SU-DHL-6 (cell line): ENCODE data around the gene SLC41A1.

Experiments
- H2AFZ ChIP-seq: fragments of 200-600 bp; sonication (generic); 2 replicates; pipeline ENCODE4 v1.6.1; 2014; ENCODE audit warnings: low read depth, mild to moderate bottlenecking, moderate library complexity, mixed read lengths, antibody characterized with exemption, low read length; ENCODE audit not compliant: severe bottlenecking
- H3F3A ChIP-seq: fragments of 200-600 bp; shearing (Covaris generic); 2 replicates; pipeline ENCODE4 v1.6.0; 2016; ENCODE audit warnings: antibody characterized with exemption, mild to moderate bottlenecking; ENCODE audit not compliant: insufficient read depth
- H3K27ac ChIP-seq: fragments of 200-600 bp; sonication (generic); 2 replicates; pipeline ENCODE4 v1.5.1; 2016; ENCODE audit warnings: low read depth, mild to moderate bottlenecking, low read length, moderate library complexity, mixed read lengths
- H3K27me3 ChIP-seq: fragments of 200-600 bp; sonication (generic), shearing (Covaris generic); 2 replicates; pipeline ENCODE4 v1.6.0; 2014; ENCODE audit warnings: mild to moderate bottlenecking, low read length
- H3K36me3 ChIP-seq: fragments of 200-600 bp; sonication (generic); 2 replicates; pipeline ENCODE4 v1.6.1; 2014; ENCODE audit warnings: mild to moderate bottlenecking, low read length, mixed read lengths
- H3K4me2 ChIP-seq: fragments of 300-600, 200-600 bp; shearing (Covaris generic), sonication (generic); 2 replicates; pipeline ENCODE4 v1.6.0; 2014; ENCODE audit warnings: low read length, low read depth, mild to moderate bottlenecking; ENCODE audit not compliant: poor library complexity, severe bottlenecking
- H3K4me3 ChIP-seq: fragments of 200-600 bp; sonication (generic); 2 replicates; pipeline ENCODE4 v1.5.1; 2014; ENCODE audit warnings: antibody characterized with exemption, low read length, mild to moderate bottlenecking, mixed read lengths; ENCODE audit not compliant: insufficient read depth, poor library complexity, severe bottlenecking
- H3K79me2 ChIP-seq: fragments of 200-600 bp; sonication (generic); 2 replicates; pipeline ENCODE4 v1.6.1; 2014; ENCODE audit warnings: mild to moderate bottlenecking, low read length, moderate library complexity; ENCODE audit not compliant: insufficient read depth
- H3K9ac ChIP-seq: fragments of 200-600 bp; sonication (generic); 2 replicates; pipeline ENCODE4 v1.7.0; 2014; ENCODE audit warnings: mild to moderate bottlenecking, low read length
- H3K9me2 ChIP-seq: fragments of 200-600 bp; sonication (generic); replicated peaks from 2 replicates; pipeline ENCODE4 v1.6.1; 2014; ENCODE audit warnings: low read length; ENCODE audit not compliant: insufficient read depth
- H3K9me3 ChIP-seq: fragments of 200-600 bp; sonication (generic); 2 replicates; pipeline ENCODE4 v1.6.1; 2014; ENCODE audit warnings: low read length, mixed read lengths; ENCODE audit not compliant: insufficient read depth
- H4K20me1 ChIP-seq: fragments of 200-600 bp; sonication (generic); 2 replicates; pipeline ENCODE4 v1.6.1; 2014; ENCODE audit warnings: low read depth, mild to moderate bottlenecking, antibody characterized with exemption, low read length, moderate library complexity, mixed read lengths
- CTCF ChIP-seq: fragments of 200-600 bp; sonication (generic); IDR thresholded peaks from one replicate; pipeline ENCODE4 v1.5.1; 2017; ENCODE audit warnings: antibody characterized with exemption, mild to moderate bottlenecking, low read length, moderate library complexity; ENCODE audit not compliant: insufficient read depth, poor library complexity, severe bottlenecking
- EZH2phosphoT487 ChIP-seq: fragments of 200-600 bp; sonication (generic), shearing (Covaris generic); conservative IDR thresholded peaks from 2 replicates; pipeline ENCODE4 v1.6.1; 2018; ENCODE audit warnings: mild to moderate bottlenecking, antibody characterized with exemption, low read length, moderate library complexity, mixed read lengths

The SLC41A1 gene

DNA sequence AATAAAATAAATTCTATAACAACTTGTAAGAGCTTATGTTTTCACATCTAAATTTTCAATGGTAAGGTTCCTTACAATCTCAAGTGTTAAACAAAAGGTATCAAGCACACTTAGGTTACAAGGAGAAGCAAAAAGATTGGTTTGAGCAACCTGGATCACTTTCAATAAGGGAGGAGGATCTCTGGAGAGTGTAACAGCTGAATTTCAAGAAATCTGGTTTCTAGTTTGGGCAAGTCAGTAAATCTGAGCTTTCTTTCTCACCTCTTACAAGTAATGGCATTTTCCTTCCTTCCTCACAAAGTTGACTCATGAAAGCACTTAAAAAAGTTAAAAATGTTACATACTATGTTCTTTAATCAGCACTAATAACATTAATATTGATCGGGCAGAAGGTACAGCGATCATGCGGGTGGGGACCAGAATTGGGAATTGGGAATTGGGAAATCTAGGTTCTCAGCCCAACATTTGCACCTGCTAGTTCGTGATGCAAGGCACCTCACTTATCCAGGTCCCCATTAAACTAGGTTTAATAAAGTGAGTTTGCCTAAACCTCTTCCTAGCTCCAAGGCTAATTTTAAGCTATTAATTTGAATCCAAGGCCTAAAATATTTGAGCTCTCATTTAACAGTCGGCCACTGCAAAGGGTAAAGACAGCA is 66.1 kb downstream of the SLC41A1 start:
- peaks cover 21% of the 10 kb centered on the region for H3K36me3 ChIP-seq
- H3K27ac ChIP-seq, result peak overlapping the region; percentile 40
- peaks cover 81% of the 10 kb centered on the region for H3K79me2 ChIP-seq
- H3K9me3 ChIP-seq, result no peaks in the 10 kb centered on the region
- H3F3A ChIP-seq, result peaks cover 52% of the 10 kb centered on the region
- peak overlapping the region; percentile 71 for H3K4me2 ChIP-seq
- TF ChIP-seq CTCF, result no peak
- TF ChIP-seq EZH2phosphoT487, result no peak
- peaks cover 56% of the 10 kb centered on the region for H4K20me1 ChIP-seq
- peak overlapping the region; percentile 93 for H3K4me3 ChIP-seq
- H3K9me2 ChIP-seq, result no peaks in the 10 kb centered on the region
- H3K9ac ChIP-seq, result no peak overlapping the region; the same call in 1 of the 2 replicates
- H2AFZ ChIP-seq, result no peak overlapping the region
- no peaks in the 10 kb centered on the region for H3K27me3 ChIP-seq

GRCh38 chr1:205744403-205744802 is 68.6 kb downstream of the SLC41A1 start:
- Histone ChIP-seq H3K9me2 (no peaks in the 10 kb centered on the region), H3K36me3 (peaks cover 21% of the 10 kb centered on the region), H3K4me2 (peak overlapping the region; percentile 58), H3K9me3 (no peaks in the 10 kb centered on the region), H3K27ac (peak overlapping the region; percentile 60; the same call in 1 of the 2 replicates), H3F3A (peaks cover 56% of the 10 kb centered on the region), H3K27me3 (no peaks in the 10 kb centered on the region), H4K20me1 (peaks cover 65% of the 10 kb centered on the region), H3K4me3 (no peak overlapping the region), H3K9ac (no peak overlapping the region), H2AFZ (no peak overlapping the region), H3K79me2 (peaks cover 100% of the 10 kb centered on the region)
- TF ChIP-seq CTCF (no peak), EZH2phosphoT487 (no peak)

DNA sequence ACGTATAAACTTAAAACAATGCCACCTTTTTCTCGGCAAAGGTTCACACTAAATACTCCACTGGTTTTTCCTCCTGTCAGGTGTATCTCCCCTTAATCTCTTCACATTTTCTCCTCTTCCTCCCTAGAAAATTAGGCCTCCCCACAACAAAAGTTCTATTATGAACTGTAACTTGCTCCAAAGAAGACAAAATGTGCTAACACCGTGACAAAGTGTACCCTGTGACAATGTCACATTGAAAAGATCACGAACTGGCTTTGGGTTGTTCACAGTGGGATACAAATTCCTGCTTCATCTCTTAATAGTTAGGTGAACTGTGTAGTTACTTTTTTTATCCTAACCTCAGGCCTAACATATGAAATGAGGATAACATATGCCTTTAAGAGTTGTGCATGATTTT is 69.0 kb downstream of the SLC41A1 start:
- Histone ChIP-seq H3K36me3 (peaks cover 20% of the 10 kb centered on the region), H3K9me2 (no peaks in the 10 kb centered on the region), H3K27me3 (no peaks in the 10 kb centered on the region), H4K20me1 (peaks cover 68% of the 10 kb centered on the region), H3K4me2 (peak overlapping the region; percentile 58), H2AFZ (no peak overlapping the region), H3K9ac (no peak overlapping the region), H3K79me2 (peaks cover 100% of the 10 kb centered on the region), H3K27ac (peak overlapping the region; percentile 60; the same call in 1 of the 2 replicates), H3F3A (peaks cover 54% of the 10 kb centered on the region), H3K4me3 (no peak overlapping the region), H3K9me3 (no peaks in the 10 kb centered on the region)
- no peak for TF ChIP-seq CTCF
- no peak for TF ChIP-seq EZH2phosphoT487
